ENCODE data around the gene NMD3.

Gene NMD3

DNA sequence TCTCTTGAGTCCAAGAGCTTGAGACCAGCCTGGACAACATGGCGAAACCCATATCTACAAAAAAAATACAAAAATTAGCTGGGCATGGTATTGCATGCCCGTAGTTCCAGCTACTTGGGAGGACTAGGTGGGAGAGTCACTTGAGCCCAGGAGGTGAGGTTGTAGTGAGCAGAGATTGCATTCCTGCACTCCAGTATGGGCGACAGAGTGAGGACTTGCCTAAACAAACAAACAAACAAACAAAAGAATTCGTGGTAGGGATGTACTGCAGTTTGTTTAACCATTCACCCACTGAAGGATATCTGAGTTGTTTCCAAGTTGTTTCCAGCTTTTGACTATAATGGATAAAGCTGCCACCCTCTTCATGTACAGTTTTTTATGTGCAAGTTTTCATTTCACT lies 7.5 kb upstream of the NMD3 start:
- DNase-seq (ENCODE audit: low read depth) = no peak
- no peak overlapping the region for H3K4me3 ChIP-seq (ENCODE audit: control insufficient read depth, low read depth, low read length)

DNA sequence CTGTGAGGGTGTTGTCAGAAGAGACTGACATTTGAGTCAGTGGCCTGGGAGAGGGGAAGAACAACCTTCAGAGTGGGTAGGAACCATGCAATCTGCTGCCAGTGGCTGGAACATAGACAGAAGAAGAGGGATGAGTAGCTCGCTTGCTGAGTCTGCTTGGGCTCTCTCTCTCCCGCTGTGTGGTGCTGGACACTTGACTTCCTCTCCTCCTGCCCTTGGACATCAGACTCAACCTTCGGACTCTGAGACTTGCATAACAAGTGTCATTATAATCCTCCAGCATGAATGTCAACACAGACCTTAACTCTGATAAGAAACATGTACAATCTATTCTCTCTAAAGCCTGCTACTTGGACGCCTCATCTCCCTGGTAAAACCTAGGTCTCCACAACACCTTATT lies 5.9 kb upstream of the NMD3 start:
- H3K4me3 ChIP-seq (ENCODE audit: control insufficient read depth, low read depth, low read length) = no peak overlapping the region
- TF ChIP-seq, protein P1, sequence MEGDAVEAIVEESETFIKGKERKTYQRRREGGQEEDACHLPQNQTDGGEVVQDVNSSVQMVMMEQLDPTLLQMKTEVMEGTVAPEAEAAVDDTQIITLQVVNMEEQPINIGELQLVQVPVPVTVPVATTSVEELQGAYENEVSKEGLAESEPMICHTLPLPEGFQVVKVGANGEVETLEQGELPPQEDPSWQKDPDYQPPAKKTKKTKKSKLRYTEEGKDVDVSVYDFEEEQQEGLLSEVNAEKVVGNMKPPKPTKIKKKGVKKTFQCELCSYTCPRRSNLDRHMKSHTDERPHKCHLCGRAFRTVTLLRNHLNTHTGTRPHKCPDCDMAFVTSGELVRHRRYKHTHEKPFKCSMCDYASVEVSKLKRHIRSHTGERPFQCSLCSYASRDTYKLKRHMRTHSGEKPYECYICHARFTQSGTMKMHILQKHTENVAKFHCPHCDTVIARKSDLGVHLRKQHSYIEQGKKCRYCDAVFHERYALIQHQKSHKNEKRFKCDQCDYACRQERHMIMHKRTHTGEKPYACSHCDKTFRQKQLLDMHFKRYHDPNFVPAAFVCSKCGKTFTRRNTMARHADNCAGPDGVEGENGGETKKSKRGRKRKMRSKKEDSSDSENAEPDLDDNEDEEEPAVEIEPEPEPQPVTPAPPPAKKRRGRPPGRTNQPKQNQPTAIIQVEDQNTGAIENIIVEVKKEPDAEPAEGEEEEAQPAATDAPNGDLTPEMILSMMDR (conservative IDR thresholded peaks at IDR 0.05; ENCODE audit: control insufficient read depth, insufficient read depth, low read depth, low read length) = no peak
- DNase-seq (ENCODE audit: low read depth) = no peak

More for the DNA sequence above, 7.5 kb upstream of the NMD3 start:
- TF ChIP-seq, protein P1 (conservative IDR thresholded peaks at IDR 0.05; ENCODE audit: control insufficient read depth, insufficient read depth, low read depth, low read length) = no peak

DNA sequence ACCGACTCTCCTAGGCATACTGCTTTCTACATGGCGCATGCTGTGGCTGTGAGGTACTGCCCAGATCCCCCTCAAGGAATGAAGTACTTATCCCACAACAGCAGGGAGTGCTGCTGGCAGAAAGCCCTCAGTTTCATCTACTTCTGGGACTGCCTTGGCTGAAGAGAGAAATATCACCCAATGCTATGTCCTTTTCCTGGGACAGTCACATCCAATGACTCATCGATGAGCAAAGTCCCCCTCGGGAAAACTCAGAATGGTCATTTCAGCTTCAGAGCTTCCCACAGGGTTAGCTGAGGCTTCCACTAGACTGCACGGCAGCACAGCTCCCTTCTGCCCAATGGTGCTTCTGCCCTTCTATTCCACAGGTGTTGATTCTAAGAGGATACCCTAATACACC lies 3.6 kb upstream of the NMD3 start:
- peak; percentile 66 for DNase-seq (ENCODE audit: low read depth)
- no peak overlapping the region for H3K4me3 ChIP-seq (ENCODE audit: control insufficient read depth, low read depth, low read length)
- TF ChIP-seq, protein P1 (conservative IDR thresholded peaks at IDR 0.05; ENCODE audit: control insufficient read depth, insufficient read depth, low read depth, low read length) = no peak

DNA sequence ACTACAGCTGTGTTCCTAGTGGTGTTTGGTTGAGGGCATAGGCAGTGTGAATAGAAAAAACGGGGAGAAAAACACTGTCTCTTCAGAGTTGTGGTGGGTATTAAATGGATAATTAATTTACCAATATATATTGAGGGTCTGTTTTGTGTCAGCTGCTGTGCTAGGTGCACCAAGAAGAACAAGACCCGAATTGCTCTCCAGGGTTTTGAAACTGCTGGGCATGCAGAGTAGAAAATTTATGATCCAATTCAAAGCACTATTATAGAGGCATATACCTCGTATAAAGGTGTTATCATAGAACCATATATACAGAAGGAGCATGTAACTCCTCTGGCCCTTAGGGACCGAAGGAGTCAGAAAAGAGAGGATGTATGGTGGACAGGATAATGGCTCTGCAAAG lies 1.6 kb upstream of the NMD3 start:
- H3K4me3 ChIP-seq (ENCODE audit: control insufficient read depth, low read depth, low read length) = no peak overlapping the region
- DNase-seq (ENCODE audit: low read depth) = no peak
- TF ChIP-seq, protein P1 (conservative IDR thresholded peaks at IDR 0.05; ENCODE audit: control insufficient read depth, insufficient read depth, low read depth, low read length) = no peak

DNA sequence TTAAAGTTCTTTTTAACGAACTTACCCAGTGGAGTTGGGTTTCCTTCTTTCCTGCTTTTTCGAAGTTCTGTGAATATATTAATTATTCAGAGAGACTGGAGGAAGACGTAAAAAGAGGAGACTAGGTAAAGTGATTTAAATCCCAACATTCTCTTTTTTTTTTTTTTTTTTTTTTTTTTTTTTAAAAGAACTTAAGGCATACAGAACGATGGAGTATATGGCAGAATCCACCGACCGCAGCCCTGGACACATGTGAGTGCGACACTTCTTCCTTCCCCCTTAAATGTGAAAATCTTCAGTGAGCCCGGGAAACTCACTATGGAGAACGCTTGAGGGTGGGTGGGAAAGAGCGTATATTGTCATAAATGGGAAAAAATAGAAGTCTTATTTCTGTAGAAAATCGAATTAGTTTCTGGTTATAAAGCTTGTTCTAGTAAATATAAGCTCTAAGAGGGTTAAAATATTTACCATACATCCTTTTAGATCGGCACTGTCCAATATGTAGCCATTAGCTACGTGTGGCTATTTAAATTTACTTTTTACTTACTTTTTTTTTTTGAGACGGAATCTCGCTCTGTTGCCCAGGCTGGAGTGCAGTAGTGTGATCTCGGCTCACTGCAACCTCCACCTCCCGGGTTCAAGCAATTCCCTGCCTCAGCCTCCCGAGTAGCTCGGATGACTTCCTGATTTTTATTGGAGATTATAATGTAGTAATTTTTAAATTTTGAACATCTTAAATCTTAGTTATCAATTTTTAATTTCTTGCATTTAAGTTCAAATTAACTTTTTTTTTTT lies 892 bp downstream of the NMD3 start:
- DNase-seq (ENCODE audit: low read depth) = peak; percentile 40
- TF ChIP-seq, protein P1 (conservative IDR thresholded peaks at IDR 0.05; ENCODE audit: control insufficient read depth, insufficient read depth, low read depth, low read length) = no peak
- H3K4me3 ChIP-seq (ENCODE audit: control insufficient read depth, low read depth, low read length) = peak overlapping the region; percentile 78

DNA sequence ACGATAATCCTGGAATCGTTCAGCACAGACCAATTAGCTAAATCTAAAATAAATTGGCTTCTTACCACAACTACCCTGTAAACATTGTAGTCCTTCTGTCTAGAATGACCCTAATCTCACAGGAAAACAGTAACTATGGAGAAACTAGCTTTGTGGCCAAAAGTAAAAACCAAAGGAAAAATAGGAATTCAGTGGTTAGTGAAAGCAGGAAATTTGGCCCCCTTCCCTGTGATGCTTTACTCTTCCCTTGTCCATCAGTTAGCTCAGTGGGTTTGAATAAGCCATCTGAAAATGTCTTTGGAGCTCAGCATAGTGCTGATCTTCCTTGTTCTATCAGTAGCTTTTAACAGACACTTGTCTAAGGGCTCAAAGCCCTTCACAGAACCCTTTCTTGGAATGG lies 1.6 kb downstream of the NMD3 start:
- peak; percentile 35 for DNase-seq (ENCODE audit: low read depth)
- TF ChIP-seq, protein P1 (conservative IDR thresholded peaks at IDR 0.05; ENCODE audit: control insufficient read depth, insufficient read depth, low read depth, low read length) = no peak
- H3K4me3 ChIP-seq (ENCODE audit: control insufficient read depth, low read depth, low read length) = peak overlapping the region; percentile 78
